ENCODE results near the gene GAS5. TPM values are rescaled to one million over a fixed set of nuclear protein-coding genes. Genes with fewer than 3 reads are reported as not detected.

The GAS5 gene
- total and polyA plus RNA-seq, 10 of the 15 experiments (the other 5 are each of a cell fraction or from before 2014, with no cell fraction given), result 289 to 1,137 (median 699) TPM

- TF ChIP-seq ZNF217 (IDR thresholded peaks at IDR 0.05) (no peak), STAT1 (conservative IDR thresholded peaks at IDR 0.05) (no peak), ZNF384 (IDR thresholded peaks at IDR 0.05; ENCODE audit: borderline replicate concordance, low read depth, low read length) (no peak), REST (IDR thresholded peaks at IDR 0.05; ENCODE audit: low read depth, low read length) (no peak), CEBPZ (IDR thresholded peaks at IDR 0.05; ENCODE audit: low read depth, low read length) (no peak), NR2F1 (conservative IDR thresholded peaks at IDR 0.05) (no peak)
Observed at GRCh38 chr1:173889885-173890284, 22.1 kb upstream of the GAS5 start (continued).

Measured in GM12878 (cell line).